Measurements from ENCODE around the gene EIF4B. TPM values are rescaled to one million over a fixed set of nuclear protein-coding genes. Genes with fewer than 3 reads are reported as not detected.

The EIF4B gene
- total and polyA plus RNA-seq, 4 donors = 81.9 to 684 (median 220) TPM

DNA sequence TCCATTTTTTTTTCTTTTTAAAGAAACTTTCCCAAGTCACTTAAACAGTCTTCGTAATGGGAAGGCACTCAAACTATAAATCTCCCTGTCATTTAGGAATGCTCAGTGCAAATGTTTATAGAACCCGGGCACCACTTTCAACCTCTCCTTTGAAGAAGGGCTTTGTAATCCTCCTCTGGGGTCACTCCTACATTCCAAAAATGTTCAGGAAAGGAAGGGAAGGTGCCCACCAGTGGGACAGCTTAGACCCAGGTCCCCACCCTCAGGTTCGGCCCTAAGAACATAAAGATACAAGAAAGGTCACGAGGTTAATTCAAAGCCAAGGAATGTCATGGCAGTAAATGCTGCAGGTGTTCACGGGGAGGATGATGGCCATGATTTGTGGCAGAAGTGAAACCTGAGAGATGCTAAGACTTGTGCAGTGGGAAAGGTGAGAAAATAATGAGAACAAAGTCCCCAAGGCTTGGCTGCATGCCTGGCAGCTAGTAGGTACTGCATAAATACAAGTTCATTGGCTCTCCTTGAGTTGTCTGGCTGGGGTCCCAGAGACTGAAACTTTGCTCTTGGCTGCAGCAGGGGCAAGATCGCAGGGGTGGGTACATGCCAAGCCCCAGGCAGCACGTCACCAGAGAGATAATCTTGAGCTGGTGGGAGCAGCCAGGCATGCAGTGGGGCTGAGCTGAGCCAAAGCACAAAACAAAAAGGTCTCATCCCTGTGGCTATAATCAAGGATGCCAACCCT lies 36.3 kb upstream of the EIF4B start:
- WGBS, 2 donors = 57 to 76% methylated on average over 7 of the region's 7 CpGs
- H3K9ac ChIP-seq (ENCODE audit: insufficient read depth in 1 of 2, low read length in 2 of 2) = no peak overlapping the region

DNA sequence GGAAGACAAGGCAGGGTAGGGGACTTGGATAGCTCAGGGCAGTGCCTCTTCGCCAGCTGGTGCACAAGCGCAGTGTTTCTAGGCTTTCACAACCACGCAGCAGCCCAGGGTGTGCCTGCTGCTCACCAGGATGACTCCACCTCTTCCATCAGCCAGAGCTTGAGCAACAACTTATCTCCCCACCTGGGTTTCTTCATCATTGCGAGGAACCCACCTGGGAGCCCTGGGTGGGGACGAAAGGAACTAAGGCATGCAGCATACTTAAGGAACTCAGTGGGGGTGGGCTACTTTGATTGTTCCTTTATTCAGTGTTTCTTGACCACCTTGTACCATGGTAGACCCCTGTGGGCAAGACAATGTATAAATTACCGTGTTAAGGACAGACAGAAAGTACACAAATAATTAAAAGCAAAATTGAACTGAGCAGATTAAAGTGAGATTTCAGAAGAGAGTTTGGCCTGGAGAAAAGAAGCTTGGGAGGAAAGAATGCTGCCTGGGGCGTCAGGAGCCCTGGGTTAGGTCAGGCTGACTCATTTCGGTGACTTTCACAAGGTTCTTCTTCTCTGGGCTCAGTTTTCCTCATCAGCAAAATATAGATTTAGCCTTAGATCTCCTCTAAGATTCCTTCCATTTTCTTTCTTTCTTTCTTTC lies 34.5 kb upstream of the EIF4B start:
- Histone ChIP-seq H3K4me1 (ENCODE audit: control insufficient read depth in 5 of 5, insufficient read depth in 5 of 5, low read length in 5 of 5) (peaks cover 0 to 33% (median 16%) of the 10 kb centered on the region in 5 donors), H3K36me3 (ENCODE audit: control insufficient read depth in 4 of 4, insufficient read depth in 4 of 4, low read length in 4 of 4) (no peaks in the 10 kb centered on the region), H3K27ac (ENCODE audit: low read depth in 1 of 2, low read length in 1 of 2) (no peak overlapping the region), H3K4me3 (no peak overlapping the region), H3K9ac (ENCODE audit: insufficient read depth in 1 of 2, low read length in 2 of 2) (no peak overlapping the region), H3K9me3 (ENCODE audit: control insufficient read depth in 4 of 4, insufficient read depth in 3 of 4, low read length in 3 of 4) (no peaks in the 10 kb centered on the region), H3K27me3 (ENCODE audit: control insufficient read depth in 3 of 3, insufficient read depth in 3 of 3, low read length in 2 of 3) (no peaks in the 10 kb centered on the region)
- TF ChIP-seq, protein P1, sequence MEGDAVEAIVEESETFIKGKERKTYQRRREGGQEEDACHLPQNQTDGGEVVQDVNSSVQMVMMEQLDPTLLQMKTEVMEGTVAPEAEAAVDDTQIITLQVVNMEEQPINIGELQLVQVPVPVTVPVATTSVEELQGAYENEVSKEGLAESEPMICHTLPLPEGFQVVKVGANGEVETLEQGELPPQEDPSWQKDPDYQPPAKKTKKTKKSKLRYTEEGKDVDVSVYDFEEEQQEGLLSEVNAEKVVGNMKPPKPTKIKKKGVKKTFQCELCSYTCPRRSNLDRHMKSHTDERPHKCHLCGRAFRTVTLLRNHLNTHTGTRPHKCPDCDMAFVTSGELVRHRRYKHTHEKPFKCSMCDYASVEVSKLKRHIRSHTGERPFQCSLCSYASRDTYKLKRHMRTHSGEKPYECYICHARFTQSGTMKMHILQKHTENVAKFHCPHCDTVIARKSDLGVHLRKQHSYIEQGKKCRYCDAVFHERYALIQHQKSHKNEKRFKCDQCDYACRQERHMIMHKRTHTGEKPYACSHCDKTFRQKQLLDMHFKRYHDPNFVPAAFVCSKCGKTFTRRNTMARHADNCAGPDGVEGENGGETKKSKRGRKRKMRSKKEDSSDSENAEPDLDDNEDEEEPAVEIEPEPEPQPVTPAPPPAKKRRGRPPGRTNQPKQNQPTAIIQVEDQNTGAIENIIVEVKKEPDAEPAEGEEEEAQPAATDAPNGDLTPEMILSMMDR (IDR thresholded peaks at IDR 0.05; ENCODE audit: control extremely low read depth, extremely low read depth) = no peak
- ATAC-seq (ENCODE audit: insufficient read depth, low FRiP score) (no peak), DNase-seq (no peak)
- WGBS, 2 donors = 74 to 75% methylated on average over 8 of the region's 8 CpGs

More for the DNA sequence above, 36.3 kb upstream of the EIF4B start:
- DNase-seq (peak in 2 of 3 donors; percentile 57 to 86), ATAC-seq (ENCODE audit: insufficient read depth, low FRiP score) (no peak)
- Histone ChIP-seq H3K36me3 (ENCODE audit: control insufficient read depth in 4 of 4, insufficient read depth in 4 of 4, low read length in 4 of 4) (no peaks in the 10 kb centered on the region), H3K9me3 (ENCODE audit: control insufficient read depth in 4 of 4, insufficient read depth in 3 of 4, low read length in 3 of 4) (no peaks in the 10 kb centered on the region), H3K4me1 (ENCODE audit: control insufficient read depth in 5 of 5, insufficient read depth in 5 of 5, low read length in 5 of 5) (peaks cover 0 to 17% (median 7%) of the 10 kb centered on the region in 5 donors), H3K27ac (ENCODE audit: low read depth in 1 of 2, low read length in 1 of 2) (no peak overlapping the region), H3K4me3 (no peak overlapping the region), H3K27me3 (ENCODE audit: control insufficient read depth in 3 of 3, insufficient read depth in 3 of 3, low read length in 2 of 3) (no peaks in the 10 kb centered on the region)
- TF ChIP-seq, protein P1 (IDR thresholded peaks at IDR 0.05; ENCODE audit: control extremely low read depth, extremely low read depth) = no peak

DNA sequence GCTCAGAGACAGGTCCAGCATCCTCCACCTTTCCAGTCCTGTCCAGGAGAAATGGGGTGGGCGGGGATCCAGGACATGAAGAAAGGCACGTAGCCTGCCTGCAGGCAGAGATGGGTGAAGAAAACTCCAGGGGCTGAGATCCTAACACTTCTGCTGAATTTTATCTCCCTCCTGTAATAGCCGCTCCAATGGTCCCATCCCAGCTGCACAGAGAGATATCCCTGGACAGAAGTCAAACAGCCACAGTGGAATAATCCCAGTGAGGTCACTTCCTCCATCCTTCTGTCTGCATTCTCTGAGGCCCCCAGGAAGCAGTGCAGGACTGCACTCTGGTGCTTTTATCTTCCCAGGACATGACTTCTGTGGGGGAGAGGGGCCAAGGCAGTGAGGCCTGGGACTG lies 31.1 kb upstream of the EIF4B start:
- ATAC-seq (ENCODE audit: insufficient read depth, low FRiP score) = no peak
- H3K27ac ChIP-seq (ENCODE audit: low read depth in 1 of 2, low read length in 1 of 2) = no peak overlapping the region

More for the DNA sequence above, 31.1 kb upstream of the EIF4B start:
- TF ChIP-seq, protein P1 (IDR thresholded peaks at IDR 0.05; ENCODE audit: control extremely low read depth, extremely low read depth) = no peak
- peaks cover 0 to 35% (median 20%) of the 10 kb centered on the region in 5 donors for H3K4me1 ChIP-seq (ENCODE audit: control insufficient read depth in 5 of 5, insufficient read depth in 5 of 5, low read length in 5 of 5)
- H3K27me3 ChIP-seq (ENCODE audit: control insufficient read depth in 3 of 3, insufficient read depth in 3 of 3, low read length in 2 of 3) = no peaks in the 10 kb centered on the region
- 78 to 81% methylated on average over 3 of the region's 3 CpGs for WGBS, 2 donors
- no peaks in the 10 kb centered on the region for H3K9me3 ChIP-seq (ENCODE audit: control insufficient read depth in 4 of 4, insufficient read depth in 3 of 4, low read length in 3 of 4)
- DNase-seq = peak; percentile 56 to 78 (median 76)
- no peaks in the 10 kb centered on the region for H3K36me3 ChIP-seq (ENCODE audit: control insufficient read depth in 4 of 4, insufficient read depth in 4 of 4, low read length in 4 of 4)
- no peak overlapping the region for H3K4me3 ChIP-seq
- no peak overlapping the region for H3K9ac ChIP-seq (ENCODE audit: insufficient read depth in 1 of 2, low read length in 2 of 2)

Measured in lung (tissue), 12 donors.